ENCODE measurements around the gene RFTN1. TPM values are rescaled to one million over a fixed set of nuclear protein-coding genes. Genes with fewer than 3 reads are reported as not detected.

RFTN1 gene
- polyA plus RNA-seq, 2 donors, result 2.1 to 3.7 TPM

- Histone ChIP-seq H3K4me1 (ENCODE audit: control insufficient read depth in 2 of 2, insufficient read depth in 2 of 2, low read length in 1 of 2) (no peaks in the 10 kb centered on the region), H3K27me3 (ENCODE audit: control insufficient read depth in 1 of 2, insufficient read depth in 2 of 2, low read length in 2 of 2) (peaks cover 0 to 3% of the 10 kb centered on the region in 2 donors), H3K27ac (ENCODE audit: low read depth in 2 of 2, low read length in 1 of 2) (no peak overlapping the region), H3K36me3 (ENCODE audit: control insufficient read depth in 2 of 2, insufficient read depth in 2 of 2, low read length in 1 of 2) (no peaks in the 10 kb centered on the region), H3K4me3 (ENCODE audit: low read depth in 1 of 2, low read length in 2 of 2) (no peak overlapping the region), H3K9me3 (ENCODE audit: control insufficient read depth in 2 of 2, insufficient read depth in 1 of 2, low read depth in 1 of 2, low read length in 1 of 2) (no peaks in the 10 kb centered on the region)
- WGBS, 2 donors, result 91 to 93% methylated on average over 4 of the region's 4 CpGs
Measured at GRCh38 chr3:16547561-16548357, 34.3 kb upstream of the RFTN1 start.

GRCh38 chr3:16546186-16547010, 32.9 kb upstream of the RFTN1 start:
- Histone ChIP-seq H3K9me3 (ENCODE audit: control insufficient read depth in 2 of 2, insufficient read depth in 1 of 2, low read depth in 1 of 2, low read length in 1 of 2) (no peaks in the 10 kb centered on the region), H3K27me3 (ENCODE audit: control insufficient read depth in 1 of 2, insufficient read depth in 2 of 2, low read length in 2 of 2) (no peaks in the 10 kb centered on the region), H3K4me1 (ENCODE audit: control insufficient read depth in 2 of 2, insufficient read depth in 2 of 2, low read length in 1 of 2) (no peaks in the 10 kb centered on the region), H3K4me3 (ENCODE audit: low read depth in 1 of 2, low read length in 2 of 2) (no peak overlapping the region), H3K36me3 (ENCODE audit: control insufficient read depth in 2 of 2, insufficient read depth in 2 of 2, low read length in 1 of 2) (no peaks in the 10 kb centered on the region), H3K27ac (ENCODE audit: low read depth in 2 of 2, low read length in 1 of 2) (no peak overlapping the region)
- 75 to 78% methylated on average over 12 of the region's 12 CpGs for WGBS, 2 donors

- Histone ChIP-seq H3K4me1 (ENCODE audit: control insufficient read depth in 2 of 2, insufficient read depth in 2 of 2, low read length in 1 of 2) (no peaks in the 10 kb centered on the region), H3K27me3 (ENCODE audit: control insufficient read depth in 1 of 2, insufficient read depth in 2 of 2, low read length in 2 of 2) (no peaks in the 10 kb centered on the region), H3K36me3 (ENCODE audit: control insufficient read depth in 2 of 2, insufficient read depth in 2 of 2, low read length in 1 of 2) (no peaks in the 10 kb centered on the region), H3K27ac (ENCODE audit: low read depth in 2 of 2, low read length in 1 of 2) (peak overlapping the region in 1 of 2 donors; percentile 22), H3K9me3 (ENCODE audit: control insufficient read depth in 2 of 2, insufficient read depth in 1 of 2, low read depth in 1 of 2, low read length in 1 of 2) (no peaks in the 10 kb centered on the region), H3K4me3 (ENCODE audit: low read depth in 1 of 2, low read length in 2 of 2) (no peak overlapping the region)
- 71 to 76% methylated on average over 10 of the region's 10 CpGs for WGBS, 2 donors
Measured at GRCh38 chr3:16545413-16546185, 32.1 kb upstream of the RFTN1 start.

GRCh38 chr3:16543242-16543864, 29.9 kb upstream of the RFTN1 start:
- WGBS, 2 donors, result 82 to 86% methylated on average over 6 of the region's 6 CpGs
- H3K9me3 ChIP-seq (ENCODE audit: control insufficient read depth in 2 of 2, insufficient read depth in 1 of 2, low read depth in 1 of 2, low read length in 1 of 2), result no peaks in the 10 kb centered on the region
- no peaks in the 10 kb centered on the region for H3K27me3 ChIP-seq (ENCODE audit: control insufficient read depth in 1 of 2, insufficient read depth in 2 of 2, low read length in 2 of 2)
- H3K4me3 ChIP-seq (ENCODE audit: low read depth in 1 of 2, low read length in 2 of 2), result no peak overlapping the region
- no peaks in the 10 kb centered on the region for H3K4me1 ChIP-seq (ENCODE audit: control insufficient read depth in 2 of 2, insufficient read depth in 2 of 2, low read length in 1 of 2)
- no peak overlapping the region for H3K27ac ChIP-seq (ENCODE audit: low read depth in 2 of 2, low read length in 1 of 2)
- no peaks in the 10 kb centered on the region for H3K36me3 ChIP-seq (ENCODE audit: control insufficient read depth in 2 of 2, insufficient read depth in 2 of 2, low read length in 1 of 2)

GRCh38 chr3:16538507-16538906, 25.0 kb upstream of the RFTN1 start:
- no peaks in the 10 kb centered on the region for H3K27me3 ChIP-seq (ENCODE audit: control insufficient read depth in 1 of 2, insufficient read depth in 2 of 2, low read length in 2 of 2)
- no peak overlapping the region for H3K4me3 ChIP-seq (ENCODE audit: low read depth in 1 of 2, low read length in 2 of 2)
- WGBS, 2 donors, result 74 to 76% methylated on average over 4 of the region's 4 CpGs
- no peaks in the 10 kb centered on the region for H3K9me3 ChIP-seq (ENCODE audit: control insufficient read depth in 2 of 2, insufficient read depth in 1 of 2, low read depth in 1 of 2, low read length in 1 of 2)
- H3K27ac ChIP-seq (ENCODE audit: low read depth in 2 of 2, low read length in 1 of 2), result no peak overlapping the region
- no peaks in the 10 kb centered on the region for H3K4me1 ChIP-seq (ENCODE audit: control insufficient read depth in 2 of 2, insufficient read depth in 2 of 2, low read length in 1 of 2)
- H3K36me3 ChIP-seq (ENCODE audit: control insufficient read depth in 2 of 2, insufficient read depth in 2 of 2, low read length in 1 of 2), result no peaks in the 10 kb centered on the region

GRCh38 chr3:16536996-16537395, 23.5 kb upstream of the RFTN1 start:
- no peak overlapping the region for H3K4me3 ChIP-seq (ENCODE audit: low read depth in 1 of 2, low read length in 2 of 2)
- no peaks in the 10 kb centered on the region for H3K27me3 ChIP-seq (ENCODE audit: control insufficient read depth in 1 of 2, insufficient read depth in 2 of 2, low read length in 2 of 2)
- H3K36me3 ChIP-seq (ENCODE audit: control insufficient read depth in 2 of 2, insufficient read depth in 2 of 2, low read length in 1 of 2), result no peaks in the 10 kb centered on the region
- 65% methylated on average over 3 of the region's 3 CpGs for WGBS, 2 donors
- no peaks in the 10 kb centered on the region for H3K9me3 ChIP-seq (ENCODE audit: control insufficient read depth in 2 of 2, insufficient read depth in 1 of 2, low read depth in 1 of 2, low read length in 1 of 2)
- H3K4me1 ChIP-seq (ENCODE audit: control insufficient read depth in 2 of 2, insufficient read depth in 2 of 2, low read length in 1 of 2), result no peaks in the 10 kb centered on the region
- no peak overlapping the region for H3K27ac ChIP-seq (ENCODE audit: low read depth in 2 of 2, low read length in 1 of 2)

GRCh38 chr3:16536344-16536663, 22.8 kb upstream of the RFTN1 start:
- Histone ChIP-seq H3K4me3 (ENCODE audit: low read depth in 1 of 2, low read length in 2 of 2) (no peak overlapping the region), H3K36me3 (ENCODE audit: control insufficient read depth in 2 of 2, insufficient read depth in 2 of 2, low read length in 1 of 2) (no peaks in the 10 kb centered on the region), H3K9me3 (ENCODE audit: control insufficient read depth in 2 of 2, insufficient read depth in 1 of 2, low read depth in 1 of 2, low read length in 1 of 2) (no peaks in the 10 kb centered on the region), H3K27ac (ENCODE audit: low read depth in 2 of 2, low read length in 1 of 2) (no peak overlapping the region), H3K4me1 (ENCODE audit: control insufficient read depth in 2 of 2, insufficient read depth in 2 of 2, low read length in 1 of 2) (no peaks in the 10 kb centered on the region), H3K27me3 (ENCODE audit: control insufficient read depth in 1 of 2, insufficient read depth in 2 of 2, low read length in 2 of 2) (no peaks in the 10 kb centered on the region)
- WGBS, 2 donors, result 96 to 97% methylated on average over 4 of the region's 4 CpGs

GRCh38 chr3:16534640-16535262, 21.3 kb upstream of the RFTN1 start:
- no peaks in the 10 kb centered on the region for H3K9me3 ChIP-seq (ENCODE audit: control insufficient read depth in 2 of 2, insufficient read depth in 1 of 2, low read depth in 1 of 2, low read length in 1 of 2)
- H3K4me1 ChIP-seq (ENCODE audit: control insufficient read depth in 2 of 2, insufficient read depth in 2 of 2, low read length in 1 of 2), result no peaks in the 10 kb centered on the region
- H3K4me3 ChIP-seq (ENCODE audit: low read depth in 1 of 2, low read length in 2 of 2), result no peak overlapping the region
- 48% methylated on average over 8 of the region's 8 CpGs for WGBS, 2 donors
- no peaks in the 10 kb centered on the region for H3K36me3 ChIP-seq (ENCODE audit: control insufficient read depth in 2 of 2, insufficient read depth in 2 of 2, low read length in 1 of 2)
- H3K27ac ChIP-seq (ENCODE audit: low read depth in 2 of 2, low read length in 1 of 2), result no peak overlapping the region
- no peaks in the 10 kb centered on the region for H3K27me3 ChIP-seq (ENCODE audit: control insufficient read depth in 1 of 2, insufficient read depth in 2 of 2, low read length in 2 of 2)
